Fibroblast of lung (primary cell): ENCODE results near the gene HRH3. TPM values are rescaled to one million over a fixed set of nuclear protein-coding genes. Genes with fewer than 3 reads are reported as not detected.
A peak's percentile ranks its signal among the peaks of the same experiment; 100 is the strongest.

Experiments
- DNase-seq, 2 donors: peaks; one replicate each; pipeline versions ENCODE4 v3.0.0 to v3.0.0-alpha.2; 2010; ENCODE audit warnings: low read depth in 2 of 2
- H2AFZ ChIP-seq: 2 replicates; pipeline ENCODE4 v1.5.1; 2012; ENCODE audit warnings: low read length, control low read depth, inconsistent platforms
- H3K27ac ChIP-seq: 2 replicates; pipeline ENCODE4 v1.5.1; 2011; ENCODE audit warnings: low read length, control low read depth; ENCODE audit not compliant: insufficient read depth
- H3K27me3 ChIP-seq: 2 replicates; pipeline ENCODE4 v1.5.1; 2011; ENCODE audit warnings: mild to moderate bottlenecking, low read length; ENCODE audit not compliant: control insufficient read depth, insufficient read depth
- H3K36me3 ChIP-seq: 2 replicates; pipeline ENCODE4 v1.5.1; 2011; ENCODE audit warnings: low read length; ENCODE audit not compliant: control insufficient read depth, insufficient read depth
- H3K4me1 ChIP-seq: 2 replicates; pipeline ENCODE4 v1.5.1; 2011; ENCODE audit warnings: low read length; ENCODE audit not compliant: control insufficient read depth, insufficient read depth; ENCODE audit errors: extremely low read depth
- H3K4me2 ChIP-seq: 2 replicates; pipeline ENCODE4 v1.5.1; 2011; ENCODE audit warnings: low read length, control low read depth; ENCODE audit not compliant: insufficient read depth; ENCODE audit errors: extremely low read depth
- H3K4me3 ChIP-seq, 4 experiments: fragments of 200-600 bp in 1 of 4; sonication (generic) in 1 of 4; replicated peaks in 1 of 4; 2 replicates each; pipeline ENCODE4 v1.5.1; 2011 to 2016; ENCODE audit warnings: low read length in 4 of 4, low read depth in 3 of 4, mild to moderate bottlenecking in 3 of 4, control low read depth in 2 of 4, inconsistent platforms in 1 of 4, mixed read lengths in 1 of 4; ENCODE audit not compliant: insufficient read depth in 1 of 4; ENCODE audit errors: control extremely low read depth in 1 of 4
- H3K79me2 ChIP-seq: 2 replicates; pipeline ENCODE4 v1.5.1; 2012; ENCODE audit warnings: mild to moderate bottlenecking, low read length, inconsistent platforms; ENCODE audit not compliant: control insufficient read depth, insufficient read depth
- H3K9ac ChIP-seq: 2 replicates; pipeline ENCODE4 v1.5.1; 2011; ENCODE audit warnings: mild to moderate bottlenecking, low read length, control low read depth; ENCODE audit not compliant: insufficient read depth
- H3K9me3 ChIP-seq: 2 replicates; pipeline ENCODE4 v1.5.1; 2012; ENCODE audit warnings: low read depth, low read length; ENCODE audit not compliant: control insufficient read depth, insufficient read depth
- H4K20me1 ChIP-seq: 2 replicates; pipeline ENCODE4 v1.5.1; 2011; ENCODE audit warnings: low read length; ENCODE audit not compliant: control insufficient read depth, insufficient read depth; ENCODE audit errors: extremely low read depth
- EZH2 ChIP-seq: IDR thresholded peaks from 2 replicates; pipeline ENCODE4 v1.5.1; 2012; ENCODE audit warnings: low read length, control low read depth, mild to moderate bottlenecking; ENCODE audit errors: missing control alignments
- polyA plus RNA-seq, 2 donors: library from polyadenylated mRNA; depleted of rRNA in 1 of 2; stranded (reverse) in 1 of 2; unstranded in 1 of 2; fragments of >200 nt; gene quantifications; 2 replicates each; pipeline ENCODE4 v1.2.1, GENCODE V29; 2011 to 2012; ENCODE audit warnings: missing spikeins in 1 of 2
- total RNA-seq: library from RNA; depleted of rRNA; stranded (reverse); fragments of >200 nt; gene quantifications from 2 replicates; pipeline ENCODE4 v1.2.1, GENCODE V29; 2014
- TF ChIP-seq, protein P1 (sequence below), 2 donors: IDR thresholded peaks in 1 of 2; conservative IDR thresholded peaks in 1 of 2; 1 replicate in 1 of 2; 2 replicates in 1 of 2; pipeline ENCODE4 v1.5.1; 2011 to 2012; ENCODE audit warnings: low read length in 2 of 2, control low read depth in 1 of 2, inconsistent platforms in 1 of 2, low read depth in 1 of 2, mild to moderate bottlenecking in 1 of 2

The HRH3 gene
- total and polyA plus RNA-seq, 2 donors (not counting 1 experiment from before 2014, with no cell fraction given): not detected

DNA sequence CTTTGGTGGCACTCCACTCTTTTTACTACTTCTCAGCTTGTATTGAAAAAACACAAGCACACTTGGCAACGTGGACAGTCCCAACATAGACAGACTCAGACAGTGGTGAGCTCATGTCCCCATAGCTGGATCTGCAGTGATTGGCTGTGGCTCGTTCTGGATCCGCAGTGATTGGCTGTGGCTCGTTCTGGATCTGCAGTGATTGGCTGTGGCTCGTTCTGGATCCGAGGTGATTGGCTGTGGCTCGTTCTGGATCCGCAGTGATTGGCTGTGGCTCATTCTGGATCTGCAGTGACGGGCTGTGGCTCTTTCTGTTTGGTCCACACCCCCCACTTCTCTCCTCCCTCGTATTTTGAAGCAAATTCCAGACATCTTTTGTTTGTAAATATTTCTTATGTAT is 46.3 kb upstream of the HRH3 start:
- H4K20me1 ChIP-seq: no peaks in the 10 kb centered on the region
- H2AFZ ChIP-seq: no peak overlapping the region
- TF ChIP-seq EZH2: no peak
- TF ChIP-seq, protein P1, sequence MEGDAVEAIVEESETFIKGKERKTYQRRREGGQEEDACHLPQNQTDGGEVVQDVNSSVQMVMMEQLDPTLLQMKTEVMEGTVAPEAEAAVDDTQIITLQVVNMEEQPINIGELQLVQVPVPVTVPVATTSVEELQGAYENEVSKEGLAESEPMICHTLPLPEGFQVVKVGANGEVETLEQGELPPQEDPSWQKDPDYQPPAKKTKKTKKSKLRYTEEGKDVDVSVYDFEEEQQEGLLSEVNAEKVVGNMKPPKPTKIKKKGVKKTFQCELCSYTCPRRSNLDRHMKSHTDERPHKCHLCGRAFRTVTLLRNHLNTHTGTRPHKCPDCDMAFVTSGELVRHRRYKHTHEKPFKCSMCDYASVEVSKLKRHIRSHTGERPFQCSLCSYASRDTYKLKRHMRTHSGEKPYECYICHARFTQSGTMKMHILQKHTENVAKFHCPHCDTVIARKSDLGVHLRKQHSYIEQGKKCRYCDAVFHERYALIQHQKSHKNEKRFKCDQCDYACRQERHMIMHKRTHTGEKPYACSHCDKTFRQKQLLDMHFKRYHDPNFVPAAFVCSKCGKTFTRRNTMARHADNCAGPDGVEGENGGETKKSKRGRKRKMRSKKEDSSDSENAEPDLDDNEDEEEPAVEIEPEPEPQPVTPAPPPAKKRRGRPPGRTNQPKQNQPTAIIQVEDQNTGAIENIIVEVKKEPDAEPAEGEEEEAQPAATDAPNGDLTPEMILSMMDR (conservative IDR thresholded peaks at IDR 0.05 in 1 of 2, IDR thresholded peaks at IDR 0.05 in 1 of 2; ENCODE audit: low read depth in 1 of 2, low read length in 2 of 2): no peak
- no peak overlapping the region for H3K27ac ChIP-seq
- H3K9me3 ChIP-seq: no peaks in the 10 kb centered on the region
- H3K4me3 ChIP-seq: no peak overlapping the region
- H3K27me3 ChIP-seq: no peaks in the 10 kb centered on the region
- peak in 1 of 2 donors; percentile 3 for DNase-seq
- no peaks in the 10 kb centered on the region for H3K4me1 ChIP-seq
- no peaks in the 10 kb centered on the region for H3K79me2 ChIP-seq
- H3K36me3 ChIP-seq: peaks cover under 1% of the 10 kb centered on the region
- no peak overlapping the region for H3K4me2 ChIP-seq
- no peak overlapping the region for H3K9ac ChIP-seq

DNA sequence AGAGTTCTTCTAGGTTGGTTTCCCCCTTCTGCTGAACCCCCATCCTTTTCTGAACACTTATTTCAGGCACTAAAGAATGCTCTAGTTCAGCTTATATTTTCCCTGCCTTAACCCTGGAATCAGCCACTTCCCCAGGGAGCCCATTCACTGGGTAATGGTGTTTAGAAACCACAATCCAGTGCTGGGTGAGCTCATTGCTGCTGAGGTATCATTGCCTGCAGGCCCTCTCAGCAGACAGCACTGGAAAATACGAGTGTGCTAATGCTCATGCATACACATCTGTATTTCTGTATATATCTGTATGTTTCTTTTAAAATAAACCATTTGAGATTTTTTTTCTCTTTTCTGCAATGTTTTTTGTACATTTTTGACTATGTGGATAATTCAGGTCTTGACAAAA is 45.3 kb upstream of the HRH3 start:
- peaks cover 2% of the 10 kb centered on the region for H3K36me3 ChIP-seq

DNA sequence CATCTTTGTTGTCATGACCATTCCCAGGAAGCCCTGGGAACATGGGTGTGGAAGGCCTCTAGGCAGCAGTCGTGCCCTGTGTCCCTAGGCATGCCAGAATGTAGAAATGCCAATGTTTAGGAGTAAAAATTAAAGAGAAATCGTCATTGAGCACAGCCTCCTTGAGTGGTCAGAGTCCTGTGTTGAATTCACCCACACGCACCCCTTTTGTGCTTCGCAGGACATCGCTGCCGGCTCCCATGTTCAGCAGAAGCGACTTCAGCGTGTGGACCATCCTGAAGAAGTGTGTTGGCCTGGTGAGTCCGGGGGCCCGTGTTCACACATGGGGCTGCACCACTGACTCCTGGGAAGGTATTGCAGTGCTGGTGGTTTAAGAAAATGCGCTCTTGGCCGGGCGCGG is 43.3 kb upstream of the HRH3 start:
- Histone ChIP-seq H3K4me2 (no peak overlapping the region), H3K4me3 (no peak overlapping the region), H3K9ac (no peak overlapping the region), H3K9me3 (no peaks in the 10 kb centered on the region), H3K4me1 (no peaks in the 10 kb centered on the region), H3K27me3 (no peaks in the 10 kb centered on the region), H3K36me3 (peaks cover 3% of the 10 kb centered on the region), H2AFZ (no peak overlapping the region), H3K27ac (no peak overlapping the region), H4K20me1 (no peaks in the 10 kb centered on the region), H3K79me2 (no peaks in the 10 kb centered on the region)
- DNase-seq: no peak
- TF ChIP-seq EZH2: no peak
- TF ChIP-seq, protein P1 (conservative IDR thresholded peaks at IDR 0.05 in 1 of 2, IDR thresholded peaks at IDR 0.05 in 1 of 2; ENCODE audit: low read depth in 1 of 2, low read length in 2 of 2): no peak

More for the DNA sequence above, 45.3 kb upstream of the HRH3 start:
- Histone ChIP-seq H3K4me1 (no peaks in the 10 kb centered on the region), H3K4me3 (no peak overlapping the region), H3K4me2 (no peak overlapping the region), H3K9me3 (no peaks in the 10 kb centered on the region), H2AFZ (no peak overlapping the region), H3K9ac (no peak overlapping the region), H3K27ac (no peak overlapping the region), H3K79me2 (no peaks in the 10 kb centered on the region), H4K20me1 (no peaks in the 10 kb centered on the region), H3K27me3 (no peaks in the 10 kb centered on the region)
- DNase-seq: no peak
- TF ChIP-seq, protein P1 (conservative IDR thresholded peaks at IDR 0.05 in 1 of 2, IDR thresholded peaks at IDR 0.05 in 1 of 2; ENCODE audit: low read depth in 1 of 2, low read length in 2 of 2): no peak
- no peak for TF ChIP-seq EZH2
